HepG2 (cell line): ENCODE data around the gene NEK3. TPM values are rescaled to one million over a fixed set of nuclear protein-coding genes. Genes with fewer than 3 reads are reported as not detected.

ENCODE experiments used
- AKAP8 ChIP-seq: sonication (generic); formaldehyde crosslinking; IDR thresholded peaks from 2 replicates; pipeline ENCODE4 v1.5.1; 2020; ENCODE audit warnings: mild to moderate bottlenecking, missing genetic modification reagents
- ATF6 ChIP-seq: sonication (generic); formaldehyde crosslinking; conservative IDR thresholded peaks from 2 replicates; pipeline ENCODE4 v1.4.0; 2020; ENCODE audit warnings: missing genetic modification reagents
- ATM ChIP-seq: fragments of 450-650 bp; IDR thresholded peaks from 2 replicates; pipeline ENCODE4 v1.7.1; 2017; ENCODE audit warnings: mild to moderate bottlenecking, borderline replicate concordance
- ELF3 ChIP-seq: IDR thresholded peaks from 2 replicates; pipeline ENCODE4 v1.6.1; 2016; ENCODE audit warnings: missing genetic modification reagents, missing compliant biosample characterization
- FOSL2 ChIP-seq: sonication (generic); formaldehyde crosslinking; IDR thresholded peaks from 2 replicates; pipeline ENCODE4 v1.4.0; 2020; ENCODE audit warnings: missing genetic modification reagents
- GATAD2A ChIP-seq: IDR thresholded peaks from 2 replicates; pipeline ENCODE4 v1.6.1; 2016
- ISL2 ChIP-seq: sonication (generic); formaldehyde crosslinking; IDR thresholded peaks from 2 replicates; pipeline ENCODE4 v1.5.0; 2020; ENCODE audit warnings: missing genetic modification reagents
- KLF16 ChIP-seq, 2 experiments: sonication (generic) in 1 of 2; formaldehyde crosslinking in 1 of 2; IDR thresholded peaks; 2 replicates each; pipeline versions ENCODE4 v1.6.1 to v1.8.0; 2016 to 2023; ENCODE audit warnings: missing genetic modification reagents in 2 of 2, missing compliant biosample characterization in 1 of 2
- MLX ChIP-seq: IDR thresholded peaks from 2 replicates; pipeline ENCODE4 v1.6.1; 2016
- MLXIP ChIP-seq: sonication (generic); formaldehyde crosslinking; IDR thresholded peaks from 2 replicates; pipeline ENCODE4 v1.9.0; 2021; ENCODE audit warnings: missing genetic modification reagents, borderline replicate concordance
- NR2F1 ChIP-seq, 2 experiments: fragments of 450-650 bp in 1 of 2; formaldehyde crosslinking in 1 of 2; IDR thresholded peaks; 2 replicates each; pipeline versions ENCODE4 v1.5.0 to v1.6.1; 2016 to 2020; ENCODE audit warnings: mild to moderate bottlenecking in 1 of 2, missing compliant biosample characterization in 1 of 2, missing genetic modification reagents in 1 of 2, moderate library complexity in 1 of 2
- SMARCC2 ChIP-seq: fragments of 450-650 bp; IDR thresholded peaks from 2 replicates; pipeline ENCODE4 v1.6.1; 2017; ENCODE audit warnings: antibody characterized with exemption, mild to moderate bottlenecking
- SOX13 ChIP-seq, 3 experiments: fragments of 450-650 bp in 1 of 3; sonication (generic) in 1 of 3; formaldehyde crosslinking in 1 of 3; IDR thresholded peaks in 2 of 3; conservative IDR thresholded peaks in 1 of 3; 2 replicates each; pipeline versions ENCODE4 v1.5.0 to v1.6.1; 2016 to 2020; ENCODE audit warnings: antibody characterized with exemption in 1 of 3, mild to moderate bottlenecking in 1 of 3, missing compliant biosample characterization in 1 of 3, missing genetic modification reagents in 1 of 3, moderate library complexity in 1 of 3
- SOX5 ChIP-seq: IDR thresholded peaks from 2 replicates; pipeline ENCODE4 v1.6.1; 2016; ENCODE audit warnings: borderline replicate concordance
- ZFP82 ChIP-seq: sonication (generic); formaldehyde crosslinking; IDR thresholded peaks from 2 replicates; pipeline ENCODE4 v1.5.1; 2020; ENCODE audit warnings: mild to moderate bottlenecking, missing genetic modification reagents, borderline replicate concordance
- ZGPAT ChIP-seq: IDR thresholded peaks from 2 replicates; pipeline ENCODE4 v1.6.1; 2016; ENCODE audit warnings: mild to moderate bottlenecking
- ZNF460 ChIP-seq: sonication (generic); formaldehyde crosslinking; IDR thresholded peaks from 2 replicates; pipeline ENCODE4 v1.5.1; 2020; ENCODE audit warnings: missing genetic modification reagents, mild to moderate bottlenecking, borderline replicate concordance
- ZNF557 ChIP-seq: sonication (generic); formaldehyde crosslinking; IDR thresholded peaks from 2 replicates; pipeline ENCODE4 v1.4.0; 2020; ENCODE audit warnings: missing genetic modification reagents
- ZNF563 ChIP-seq: sonication (generic); formaldehyde crosslinking; IDR thresholded peaks from 2 replicates; pipeline ENCODE4 v1.8.0; 2022; ENCODE audit warnings: mild to moderate bottlenecking, moderate library complexity, missing genetic modification reagents
- ZNF777 ChIP-seq: sonication (generic); formaldehyde crosslinking; IDR thresholded peaks from 2 replicates; pipeline ENCODE4 v1.4.0; 2020; ENCODE audit warnings: missing genetic modification reagents
- ZNF841 ChIP-seq: sonication (generic); formaldehyde crosslinking; IDR thresholded peaks from 2 replicates; pipeline ENCODE4 v1.8.1; 2023; ENCODE audit warnings: missing genetic modification reagents, borderline replicate concordance
- ZNF879 ChIP-seq: sonication (generic); formaldehyde crosslinking; IDR thresholded peaks from 2 replicates; pipeline ENCODE4 v1.8.1; 2023; ENCODE audit warnings: missing genetic modification reagents
- polyA plus RNA-seq, 8 experiments: library from polyadenylated mRNA; depleted of rRNA in 3 of 8; stranded (reverse) in 7 of 8; unstranded in 1 of 8; fragments of >200 nt; fragmentation: Illumina TruSeq in 4 of 8; extraction: Trizol in 4 of 8; gene quantifications; 2 replicates each; pipeline versions ENCODE4 v1.2.1 to v1.2.3, GENCODE V29; 2011 to 2016; ENCODE audit warnings: low read depth in 4 of 8, missing spikeins in 1 of 8, mixed read lengths in 1 of 8; ENCODE audit not compliant: insufficient read depth in 1 of 8
- total RNA-seq, 5 experiments: library from RNA; depleted of rRNA; stranded (reverse); fragments of >200 nt; fragmentation: Illumina TruSeq; extraction: Trizol; gene quantifications; 2 replicates each; pipeline ENCODE4 v1.2.3, GENCODE V29; 2016; ENCODE audit warnings: low read depth in 1 of 5

NEK3 gene
- total and polyA plus RNA-seq, 2 of the 13 experiments (the other 11 are each of a cell fraction or from before 2014, with no cell fraction given) = 36.7 to 68.2 TPM

- TF ChIP-seq MLXIP (CRISPR knock-in tag) (no peak), ZNF777 (no peak), ZNF557 (CRISPR knock-in tag) (no peak), MLX (CRISPR knock-in tag) (0 out of 2 replicates have a peak, but pooled peaks have one; percentile 40), NR2F1 (CRISPR knock-in tag; IDR thresholded peaks at IDR 0.05) (peak; percentile 79 to 98; a peak in 3 of 4 replicates), ZGPAT (CRISPR knock-in tag) (peak; percentile 81), ZNF563 (CRISPR knock-in tag) (no peak), ISL2 (CRISPR knock-in tag) (peak; percentile 86), GATAD2A (CRISPR knock-in tag) (peak; percentile 81), SOX5 (CRISPR knock-in tag) (peak; percentile 99), ATF6 (CRISPR knock-in tag) (no peak), ZNF460 (CRISPR knock-in tag) (no peak), SMARCC2 (no peak), FOSL2 (CRISPR knock-in tag) (peak; percentile 46), AKAP8 (CRISPR knock-in tag) (no peak), SOX13 (IDR thresholded peaks at IDR 0.05) (peak; percentile 93), SOX13 (CRISPR knock-in tag; conservative IDR thresholded peaks at IDR 0.05 in 1 of 2, IDR thresholded peaks at IDR 0.05 in 1 of 2) (peak in 1 of 2 experiments; percentile 99; a peak in 2 of 4 replicates), KLF16 (CRISPR knock-in tag; IDR thresholded peaks at IDR 0.05) (peak in 1 of 2 experiments; percentile 48; a peak in 1 of 4 replicates), ELF3 (0 out of 2 replicates have a peak, but pooled peaks have one; percentile 34), ZNF879 (CRISPR knock-in tag) (no peak), ZFP82 (CRISPR knock-in tag) (no peak), ATM (no peak), ZNF841 (CRISPR knock-in tag) (no peak)
Observed at GRCh38 chr13:52162279-52163101, 3.1 kb upstream of the NEK3 start (continued).
